Ecto neural progenitor cell (in vitro differentiated cells): ENCODE measurements around the gene EPB41.
"Not testable (repeated sequence)": the region's sequence is repeated elsewhere in the genome, so short reads cannot be mapped to it uniquely, and the experiment has no call there.

Experiments used
- DNase-seq: peaks from one replicate; pipeline ENCODE4 v3.0.0-alpha.2; 2018; ENCODE audit warnings: low spot score

The EPB41 gene

GRCh38 chr1:28927266-28927647 lies 12.9 kb downstream of the EPB41 start:
- no peak for DNase-seq

GRCh38 chr1:28927648-28928313 lies 13.4 kb downstream of the EPB41 start:
- DNase-seq = no peak

- DNase-seq = no peak
These were observed 14.1 kb downstream of the EPB41 start for GRCh38 chr1:28928314-28928941.

DNA sequence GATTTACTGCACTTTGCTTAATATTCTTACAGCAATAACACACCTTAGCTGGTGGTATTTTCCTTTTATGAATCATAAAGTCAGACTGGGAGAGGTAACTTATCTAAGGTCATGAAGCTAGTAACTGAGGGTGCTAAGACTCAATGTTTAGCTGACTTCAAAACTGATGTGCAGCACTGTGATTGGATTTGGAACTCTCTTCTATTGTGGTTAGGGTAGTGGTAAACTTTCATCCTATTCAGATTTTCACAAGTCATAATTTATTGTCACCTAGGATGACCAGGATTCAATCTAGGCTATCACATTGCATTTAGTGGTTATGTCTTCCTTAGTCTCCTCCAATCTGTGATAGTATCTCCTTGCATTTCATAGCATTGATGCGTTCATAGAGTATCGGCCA lies 18.9 kb downstream of the EPB41 start:
- DNase-seq = no peak

- DNase-seq = no peak
These were observed 19.5 kb downstream of the EPB41 start for GRCh38 chr1:28933918-28934317.

GRCh38 chr1:28934676-28935075 lies 20.3 kb downstream of the EPB41 start:
- no peak for DNase-seq

DNA sequence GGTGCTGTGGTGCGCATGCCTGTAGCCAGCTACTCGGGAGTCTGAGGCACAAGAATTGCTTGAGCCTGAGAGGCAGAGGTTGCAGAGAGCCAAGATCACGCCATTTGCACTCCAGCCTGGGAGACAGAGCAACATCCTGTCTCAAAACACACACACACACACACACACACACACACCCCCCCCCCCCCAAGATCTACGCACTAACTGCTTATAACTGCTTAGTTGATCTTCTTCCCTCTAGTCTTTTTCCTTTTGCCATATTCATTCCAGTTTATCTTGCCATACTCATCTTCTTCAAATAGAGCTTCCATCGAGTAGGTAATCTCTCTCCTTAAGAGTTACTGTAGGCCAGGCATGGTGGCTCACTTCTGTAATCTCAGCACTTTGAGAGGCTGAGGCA lies 20.9 kb downstream of the EPB41 start:
- no peak for DNase-seq

GRCh38 chr1:28936094-28936493 lies 21.7 kb downstream of the EPB41 start:
- no peak for DNase-seq

DNA sequence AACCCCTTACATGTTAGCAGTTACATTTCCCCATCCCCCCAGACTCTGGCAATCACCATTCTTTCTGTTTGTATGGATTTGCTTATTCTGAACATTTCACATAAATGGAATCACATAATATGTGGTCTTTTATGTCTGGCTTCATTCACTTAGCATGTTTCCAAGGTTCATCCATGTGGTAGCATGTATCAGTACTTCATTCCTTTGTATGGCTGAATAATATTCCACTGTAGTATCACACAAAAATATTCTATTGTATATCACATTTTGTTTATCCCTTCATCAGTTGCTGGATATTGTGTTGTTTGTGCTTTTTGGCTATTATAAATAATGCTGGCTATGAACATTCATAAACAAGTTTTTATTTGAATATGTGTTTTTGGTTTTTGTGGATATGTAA lies 22.2 kb downstream of the EPB41 start:
- no peak for DNase-seq

- not testable (repeated sequence) for DNase-seq
These were observed 29.2 kb downstream of the EPB41 start for GRCh38 chr1:28943581-28943980.

- DNase-seq = no peak
These were observed 35.6 kb downstream of the EPB41 start for GRCh38 chr1:28950006-28950405.

GRCh38 chr1:28950449-28950848 lies 36.1 kb downstream of the EPB41 start:
- no peak for DNase-seq

DNA sequence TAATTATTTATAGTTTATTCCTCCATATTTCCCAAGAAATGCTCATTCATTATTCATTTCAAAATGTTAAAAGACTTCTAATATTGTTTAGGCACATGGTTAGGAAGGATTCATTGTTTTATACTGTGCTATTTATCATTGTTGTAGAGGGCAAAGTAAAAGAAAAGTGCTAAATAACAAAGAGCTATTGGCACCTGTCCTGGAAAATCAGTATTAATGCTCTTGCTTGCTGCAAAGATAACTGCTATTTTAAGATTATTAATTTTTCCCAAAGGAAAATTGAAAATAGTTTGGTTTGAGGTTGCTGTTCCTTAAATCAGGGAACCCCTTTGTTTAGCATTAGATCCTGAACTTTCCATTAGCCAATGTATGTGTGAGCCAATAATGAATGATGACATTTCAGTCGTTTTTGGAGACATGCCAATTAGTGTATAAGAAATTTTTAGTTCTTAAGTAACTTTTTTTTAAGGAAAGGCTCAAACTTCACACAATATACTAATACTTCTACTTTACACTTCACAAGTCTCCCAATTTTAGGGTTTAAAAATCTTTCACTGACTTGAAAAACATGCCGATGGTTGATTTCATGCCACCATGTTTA lies 39.9 kb downstream of the EPB41 start:
- DNase-seq = no peak

DNA sequence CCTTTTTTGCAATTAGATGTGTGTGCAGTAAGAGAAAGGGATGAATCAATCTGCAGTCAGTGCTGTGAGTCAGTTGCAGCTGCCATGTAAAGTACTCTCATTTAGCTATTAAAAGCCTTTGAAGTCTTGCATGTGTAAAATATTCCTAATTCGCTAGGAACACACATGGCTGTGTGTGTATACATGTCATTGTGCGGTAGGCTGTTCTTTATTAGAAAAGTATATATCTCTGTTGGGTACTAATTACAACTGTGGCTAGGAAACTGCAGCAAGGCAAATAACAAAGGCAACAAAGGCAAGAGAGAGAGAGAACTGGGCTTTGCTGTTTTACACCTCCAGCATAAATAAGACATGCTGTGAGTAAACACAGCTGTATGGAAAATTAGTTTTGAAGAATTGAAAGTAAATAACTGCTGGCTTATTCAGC lies 41.7 kb downstream of the EPB41 start:
- no peak for DNase-seq

DNA sequence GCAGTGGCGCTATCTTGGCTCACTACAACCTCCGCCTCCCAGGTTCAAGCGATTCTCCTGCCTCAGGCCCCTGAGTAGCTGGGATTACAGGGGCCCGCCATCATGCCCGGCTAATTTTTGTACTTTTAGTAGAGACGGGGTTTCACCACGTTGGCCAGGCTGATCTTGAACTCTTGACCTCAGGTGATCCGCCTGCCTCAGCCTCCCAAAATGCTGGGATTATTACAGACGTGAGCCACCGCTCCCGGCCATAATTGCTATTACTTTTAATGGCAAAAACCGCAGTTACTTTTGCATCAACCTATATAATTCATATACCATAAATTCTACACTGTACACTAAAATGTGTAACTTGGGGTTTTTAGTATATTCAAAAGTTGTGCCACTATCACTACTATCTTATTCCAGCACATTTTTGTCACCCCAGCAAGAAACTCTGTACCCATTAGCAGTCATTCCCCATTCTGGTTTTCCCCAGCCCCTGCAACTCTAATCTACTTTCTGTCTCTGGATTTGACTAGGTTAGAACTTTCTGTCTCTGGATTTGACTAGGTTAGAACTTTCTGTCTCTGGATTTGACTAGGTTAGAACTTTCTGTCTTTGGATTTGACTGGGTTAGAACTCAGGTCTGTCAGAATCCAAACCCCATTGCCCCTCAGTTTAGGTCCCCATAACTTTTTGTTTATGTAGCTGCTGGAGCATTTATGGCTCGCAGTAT lies 47.9 kb downstream of the EPB41 start:
- DNase-seq = not testable (repeated sequence)

DNA sequence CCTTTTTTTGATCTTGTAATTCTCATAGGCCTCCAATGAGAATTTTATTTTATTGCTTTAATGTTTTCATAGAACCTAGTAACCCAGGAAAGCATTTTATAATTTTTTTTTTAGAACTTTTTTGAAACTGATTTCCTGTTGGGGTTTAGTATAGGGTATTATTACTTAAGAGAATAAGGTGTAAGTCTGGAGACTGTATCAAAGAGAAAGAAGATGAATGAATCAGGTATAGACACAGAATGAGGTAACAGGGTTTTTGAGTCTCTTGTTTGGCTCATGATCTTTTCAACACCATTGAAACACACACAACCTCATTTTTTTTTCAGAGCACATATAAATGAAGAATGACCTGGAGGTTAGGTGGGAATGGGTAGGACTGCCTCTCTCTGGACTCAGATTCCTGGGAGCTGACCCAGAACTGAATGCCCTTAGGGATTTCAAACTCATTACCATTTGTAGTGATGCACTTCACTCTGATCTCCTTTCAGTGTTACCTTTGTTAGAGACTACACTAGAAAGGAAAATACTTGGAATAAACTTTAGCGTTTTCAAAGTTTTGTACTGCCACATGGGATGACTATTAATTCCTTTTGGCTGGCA lies 51.0 kb downstream of the EPB41 start:
- no peak for DNase-seq

GRCh38 chr1:28966617-28967016 lies 52.2 kb downstream of the EPB41 start:
- no peak for DNase-seq

- DNase-seq = no peak
These were observed 57.8 kb downstream of the EPB41 start for GRCh38 chr1:28971980-28972771.

DNA sequence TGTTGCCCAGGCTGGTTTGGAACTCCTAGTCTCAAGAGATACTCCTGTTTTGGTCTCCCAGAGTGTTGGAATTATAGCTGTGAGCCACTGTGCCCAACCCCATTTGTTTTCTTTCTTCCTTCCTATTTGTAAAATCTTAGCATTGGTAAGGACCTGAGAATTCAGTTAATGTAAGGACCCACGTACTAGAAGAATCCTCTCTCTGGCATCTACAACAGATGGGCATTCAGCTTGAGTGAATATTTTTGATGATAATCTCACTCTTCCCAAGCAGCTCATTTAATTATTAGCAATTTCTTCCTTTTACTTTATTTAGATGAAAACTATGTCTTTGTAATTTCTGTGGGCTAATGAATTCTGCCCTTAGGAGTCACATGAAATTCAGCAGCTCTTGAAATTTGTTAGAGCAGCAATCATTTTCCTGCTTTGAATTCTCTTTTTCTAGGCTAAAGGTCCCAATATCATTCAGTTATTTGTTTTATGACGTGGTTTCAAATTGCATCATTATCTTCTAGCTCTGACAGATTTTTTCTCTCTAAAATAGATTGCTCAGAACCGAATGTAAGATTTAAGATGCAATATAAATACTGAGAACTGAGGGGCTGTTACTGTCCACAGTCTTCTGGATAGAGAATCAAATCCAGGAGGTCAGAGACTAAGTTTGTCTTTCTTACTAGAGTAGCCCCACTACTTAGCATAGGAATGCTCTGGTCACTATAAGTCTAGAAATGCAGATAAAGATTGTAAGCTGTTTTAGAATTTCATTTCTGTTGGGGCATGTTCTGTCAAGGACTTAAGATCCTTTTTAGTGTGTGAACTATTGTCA lies 59.4 kb downstream of the EPB41 start:
- DNase-seq = no peak

- DNase-seq = no peak
These were observed 60.1 kb downstream of the EPB41 start for GRCh38 chr1:28974432-28974831.

GRCh38 chr1:28976248-28976647 lies 61.9 kb downstream of the EPB41 start:
- no peak for DNase-seq
